Airway epithelial cell (primary cell): Measurements from ENCODE around the gene MAGEA9. TPM values are rescaled to one million over a fixed set of nuclear protein-coding genes. Genes with fewer than 3 reads are reported as not detected.

ENCODE experiments used
- total RNA-seq: library from RNA; depleted of rRNA; stranded (reverse); fragments of >200 nt; gene quantifications from 2 replicates; pipeline ENCODE4 v1.2.3, GENCODE V29; 2015

Gene MAGEA9
- total RNA-seq = not detected in 2 replicates

GRCh38 chrX:149781727-149782126 lies at the start of gene MAGEA9:
MAGEA9 (plus strand) TSS chrX:149781930; CDS start chrX:149786211, 4,281 bp downstream.

GRCh38 chrX:149773768-149774167 lies 8.0 kb upstream of the MAGEA9 start, which contains the start of gene HSFX1:
HSFX1 (plus strand) TSS chrX:149774068; CDS start chrX:149774682, 614 bp downstream.

Other genes with a start within 250 kb of the MAGEA9 start
- 9.1 and 12.5 TPM in 2 replicates for gene EOLA1, start 240.9 kb upstream of the MAGEA9 start, total RNA-seq
- gene HSFX3, start 232.0 kb upstream of the MAGEA9 start, total RNA-seq = not detected in 2 replicates
- gene MAGEA9B, start 194.5 kb upstream of the MAGEA9 start, total RNA-seq = not detected in 2 replicates
- gene HSFX2, start 186.6 kb upstream of the MAGEA9 start, total RNA-seq = not detected in 2 replicates
- gene TMEM185A, start 150.1 kb upstream of the MAGEA9 start, total RNA-seq = 11.8 and 16.3 TPM in 2 replicates
- not detected in 2 replicates for gene MAGEA11, start 69.9 kb upstream of the MAGEA9 start, total RNA-seq
- gene HSFX1, start 7.9 kb upstream of the MAGEA9 start, total RNA-seq = 0.05 and 0.85 TPM in 2 replicates
- not detected in 2 replicates for gene MAGEA8, start 99.3 kb downstream of the MAGEA9 start, total RNA-seq
- not detected in 2 replicates for gene HSFX4, start 147.6 kb downstream of the MAGEA9 start, total RNA-seq
- gene EOLA2, start 156.6 kb downstream of the MAGEA9 start, total RNA-seq = 25.7 and 32.9 TPM in 2 replicates